SKM-1 (cell line): Measurements from ENCODE around the gene SPRR2F.
"Not testable (repeated sequence)": the region's sequence is repeated elsewhere in the genome, so short reads cannot be mapped to it uniquely, and the experiment has no call there.

ENCODE experiments used
- DNase-seq: peaks from one replicate; lab custom pipeline; 2025; ENCODE audit not compliant: unreplicated experiment; lab: John Stamatoyannopoulos, UW

Gene SPRR2F, protein sequence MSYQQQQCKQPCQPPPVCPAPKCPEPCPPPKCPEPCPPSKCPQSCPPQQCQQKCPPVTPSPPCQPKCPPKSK

DNA sequence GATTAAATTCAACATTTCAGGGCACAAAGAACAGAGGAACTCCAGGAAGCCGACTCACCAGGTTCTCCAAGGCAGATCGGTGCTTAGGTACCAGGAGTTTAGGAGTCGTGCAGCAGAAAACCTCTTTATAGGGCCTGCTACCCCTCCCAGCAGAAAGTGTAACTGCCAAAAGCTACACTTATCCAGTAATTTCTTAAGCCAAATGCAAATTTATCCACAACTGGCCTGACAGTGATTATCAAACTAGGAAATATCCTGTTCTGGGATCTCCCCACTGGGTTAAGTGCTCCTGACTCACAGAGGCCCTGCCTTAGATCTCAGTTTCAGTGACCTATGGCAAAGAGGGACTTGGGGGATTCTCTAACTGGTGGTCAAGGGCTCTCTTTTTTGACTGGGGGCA, at the start of gene SPRR2F:
TSS of gene SPRR2F (minus strand) at position 101 of the 400 bp plus-strand sequence. CDS start 783 bp downstream, outside the sequence.
- no peak for DNase-seq

DNA sequence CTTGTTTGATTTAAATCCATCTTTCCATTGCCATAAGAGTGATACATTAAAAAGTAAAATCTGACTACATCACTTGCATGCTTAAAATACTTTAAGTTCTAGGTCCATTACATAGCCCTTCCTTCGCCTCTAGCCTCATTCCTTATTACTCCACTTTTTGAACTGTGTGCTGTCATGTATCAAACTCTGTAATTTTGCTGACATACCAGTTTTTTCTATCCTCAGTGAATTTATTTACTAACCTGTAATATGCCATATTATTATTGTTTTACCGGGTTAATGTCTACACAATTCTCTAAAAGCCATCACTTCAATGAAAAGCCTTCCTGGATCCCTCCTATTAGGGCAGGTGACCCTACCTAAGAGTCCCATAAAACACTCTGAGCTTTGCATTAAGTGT, 42.2 kb upstream of the SPRR2F start:
- DNase-seq: no peak

DNA sequence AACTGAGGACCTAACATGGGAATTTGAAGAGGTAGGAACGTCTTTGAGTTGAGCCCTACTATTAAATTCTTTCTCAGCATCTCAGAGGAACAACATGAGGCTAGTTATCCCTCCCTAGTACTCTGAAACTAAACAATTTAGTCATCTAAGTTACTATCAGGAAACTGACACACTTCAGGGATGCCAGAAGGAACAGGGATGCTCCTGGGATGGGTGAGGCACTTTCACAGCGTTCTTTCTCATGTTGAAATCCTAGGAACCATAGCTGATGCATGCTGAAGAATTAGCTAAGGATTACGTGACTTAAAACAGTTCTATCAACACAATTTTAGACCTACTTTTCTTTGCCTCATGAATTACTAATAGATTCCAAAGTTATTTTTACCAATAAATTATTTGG, 39.2 kb upstream of the SPRR2F start:
- DNase-seq: no peak

DNA sequence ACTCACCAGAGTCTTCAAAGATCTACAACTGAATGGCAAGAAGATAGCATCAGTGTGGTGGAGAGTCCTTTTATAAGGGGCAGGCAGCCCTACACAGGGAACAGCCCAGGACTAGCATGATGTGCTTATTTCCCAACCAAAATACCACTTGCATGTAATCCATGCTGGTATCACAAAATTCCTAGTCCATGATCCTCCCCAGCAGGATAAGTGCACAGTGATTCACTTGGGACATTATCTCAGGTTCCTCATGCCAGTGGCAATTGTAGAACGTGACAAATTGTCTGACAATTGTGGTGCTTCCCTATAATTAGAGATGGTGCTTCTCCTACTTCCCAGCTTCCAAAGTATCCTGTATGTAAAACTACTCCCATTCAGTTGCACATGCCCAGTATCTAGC, 37.5 kb upstream of the SPRR2F start, which contains the start of gene SPRR2G:
TSS of gene SPRR2G (minus strand) at position 45 of the 400 bp plus-strand sequence. CDS start 780 bp downstream, outside the sequence.
- no peak for DNase-seq

DNA sequence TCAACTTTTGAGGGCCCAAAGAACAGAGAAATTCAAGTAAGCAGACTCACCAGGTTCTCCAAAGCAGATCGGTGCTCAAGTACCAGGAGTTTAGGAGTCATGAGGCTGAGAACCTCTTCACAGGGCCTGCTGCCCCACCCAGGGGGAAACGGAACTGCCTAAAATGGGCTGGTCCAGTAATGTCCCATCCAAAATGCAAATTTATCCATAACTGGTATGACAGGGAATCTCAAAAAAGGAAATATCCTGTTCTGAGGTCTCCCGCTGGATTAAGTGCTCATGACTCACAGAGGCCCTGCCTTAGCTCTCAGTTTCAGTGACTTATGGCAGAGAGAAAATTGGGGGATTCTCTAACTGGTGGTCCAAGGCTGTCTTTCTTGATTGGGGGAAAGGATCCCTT, 28.1 kb upstream of the SPRR2F start:
- DNase-seq: no peak

DNA sequence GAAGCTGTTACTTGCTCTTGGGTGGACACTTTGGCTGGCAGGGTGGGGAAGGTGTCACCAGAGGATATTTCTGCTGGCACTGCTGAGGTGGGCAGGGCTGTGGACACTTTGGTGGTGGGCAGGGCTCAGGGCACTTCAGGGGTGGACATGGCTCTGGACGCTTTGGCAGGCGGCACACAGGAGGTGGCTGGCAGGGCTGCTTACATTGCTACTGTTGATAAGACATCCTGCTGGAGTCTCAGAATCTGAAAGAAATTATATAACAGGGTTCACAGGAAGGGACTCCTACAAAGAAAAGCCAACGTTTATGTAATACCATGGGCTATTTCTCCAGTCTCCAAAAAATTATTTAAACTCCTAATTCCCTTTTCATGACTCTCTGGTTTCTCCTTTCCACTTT, 27.2 kb upstream of the SPRR2F start:
- DNase-seq: no peak

DNA sequence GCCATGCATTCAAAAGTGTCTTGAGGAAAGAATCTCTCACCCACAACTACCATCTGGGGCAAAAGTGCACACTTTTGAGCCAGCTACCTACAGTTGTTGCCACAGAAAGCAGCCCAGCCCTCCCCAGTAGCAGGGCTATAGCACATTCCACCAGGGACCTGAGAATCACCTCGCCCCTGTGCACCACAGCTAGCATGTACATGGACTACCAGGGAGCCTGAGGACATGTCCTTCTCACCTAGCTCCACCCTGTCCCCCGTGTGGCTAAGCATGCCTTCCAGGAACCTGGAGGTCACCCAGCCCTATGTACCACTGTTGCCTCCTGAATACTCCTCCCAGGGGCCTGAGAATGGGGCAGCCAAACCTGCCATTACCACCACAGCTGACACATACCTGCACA, 20.4 kb upstream of the SPRR2F start:
- no peak for DNase-seq

DNA sequence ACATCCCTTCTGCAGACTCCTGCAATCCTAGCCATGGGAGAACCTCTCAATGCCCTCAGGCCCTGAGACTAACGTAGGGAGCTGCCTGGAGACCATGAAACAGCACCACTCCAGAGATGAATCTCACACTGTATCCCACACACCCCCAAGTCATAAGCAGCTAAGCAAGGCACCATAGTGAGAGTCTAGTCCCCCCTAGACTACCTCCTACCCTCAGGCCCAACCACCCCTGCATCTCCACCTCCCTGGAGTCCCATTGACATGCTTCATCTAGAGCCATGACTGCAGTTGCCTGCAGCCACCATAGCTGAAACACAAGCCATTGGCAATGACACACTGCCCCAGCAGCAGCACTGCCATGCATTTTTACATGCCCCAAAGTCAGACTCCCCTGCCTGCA, 20.0 kb upstream of the SPRR2F start:
- no peak for DNase-seq

DNA sequence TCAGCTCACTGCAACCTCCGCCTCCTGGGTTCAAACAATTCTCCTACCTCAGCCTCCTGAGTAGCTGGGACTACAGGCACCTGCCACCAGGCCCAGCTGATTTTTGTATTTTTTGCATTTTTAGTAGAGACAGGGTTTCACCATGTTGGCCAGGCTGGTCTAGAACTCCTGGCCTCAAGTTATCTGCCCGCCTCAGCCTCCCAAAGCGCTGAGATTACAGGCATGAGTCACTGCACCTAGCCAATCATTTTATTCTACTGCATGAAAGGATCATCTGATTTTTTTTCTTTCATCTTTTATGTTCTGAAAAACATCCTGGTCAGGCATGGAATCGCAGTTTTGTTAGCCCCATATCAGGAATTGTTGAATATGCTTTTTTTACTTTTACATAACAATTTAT, 15.4 kb upstream of the SPRR2F start:
- DNase-seq: not testable (repeated sequence)

DNA sequence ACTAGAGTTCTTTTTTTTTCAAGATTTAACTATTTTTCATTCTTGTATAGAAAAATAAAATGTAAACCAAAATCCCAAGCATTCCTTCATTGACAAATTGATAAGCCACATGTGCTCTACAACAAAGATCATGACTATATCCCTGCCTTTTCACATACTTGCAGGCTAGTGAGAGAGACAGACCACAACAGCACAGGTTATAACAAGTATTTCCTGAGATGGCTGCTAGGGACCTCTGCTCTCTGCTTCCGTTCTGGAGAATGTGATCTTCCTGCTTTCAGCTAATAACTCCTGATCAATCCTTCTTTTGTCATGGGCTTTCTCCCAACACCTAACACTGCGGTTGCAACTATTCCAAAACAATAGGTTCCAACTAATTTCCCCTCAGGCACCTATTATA, 14.0 kb upstream of the SPRR2F start:
- DNase-seq: no peak

DNA sequence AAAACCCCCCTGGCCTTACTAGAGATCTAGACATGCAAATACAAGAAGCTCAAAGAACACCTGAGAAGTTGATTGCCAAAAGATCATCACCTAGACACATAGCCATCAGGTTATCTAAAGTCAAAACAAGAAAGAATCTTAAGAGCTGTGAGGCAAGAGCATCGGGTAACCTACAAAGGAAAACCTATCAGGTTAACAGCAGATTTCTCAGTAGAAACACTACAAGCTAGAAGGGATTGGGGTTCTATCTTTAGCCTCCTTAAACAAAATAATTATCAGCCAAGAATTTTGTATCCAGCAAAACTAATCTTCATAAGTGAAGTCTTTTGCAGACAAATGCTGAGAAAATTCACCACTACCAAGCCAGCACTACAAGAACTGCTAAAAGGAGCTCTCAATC, 12.2 kb upstream of the SPRR2F start:
- DNase-seq: no peak

DNA sequence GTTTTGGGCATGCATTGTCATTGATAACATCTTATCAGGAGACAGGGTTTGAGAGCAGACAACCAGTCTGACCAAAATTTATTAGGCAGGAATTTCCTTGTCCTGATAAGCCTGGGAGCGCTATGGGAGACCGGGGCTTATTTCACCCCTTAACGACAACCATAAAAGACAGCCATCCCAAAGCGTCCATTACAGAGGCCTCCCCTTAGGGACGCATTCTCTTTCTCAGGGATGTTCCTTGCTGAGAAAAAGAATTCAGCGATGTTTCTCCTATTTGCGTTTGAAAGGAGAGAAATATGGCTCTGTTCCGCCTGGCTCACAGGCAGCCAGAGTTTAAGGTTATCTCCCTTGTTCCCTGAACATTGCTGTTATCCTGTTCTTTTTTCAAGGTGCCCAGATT, 10.5 kb upstream of the SPRR2F start:
- DNase-seq: not testable (repeated sequence)

DNA sequence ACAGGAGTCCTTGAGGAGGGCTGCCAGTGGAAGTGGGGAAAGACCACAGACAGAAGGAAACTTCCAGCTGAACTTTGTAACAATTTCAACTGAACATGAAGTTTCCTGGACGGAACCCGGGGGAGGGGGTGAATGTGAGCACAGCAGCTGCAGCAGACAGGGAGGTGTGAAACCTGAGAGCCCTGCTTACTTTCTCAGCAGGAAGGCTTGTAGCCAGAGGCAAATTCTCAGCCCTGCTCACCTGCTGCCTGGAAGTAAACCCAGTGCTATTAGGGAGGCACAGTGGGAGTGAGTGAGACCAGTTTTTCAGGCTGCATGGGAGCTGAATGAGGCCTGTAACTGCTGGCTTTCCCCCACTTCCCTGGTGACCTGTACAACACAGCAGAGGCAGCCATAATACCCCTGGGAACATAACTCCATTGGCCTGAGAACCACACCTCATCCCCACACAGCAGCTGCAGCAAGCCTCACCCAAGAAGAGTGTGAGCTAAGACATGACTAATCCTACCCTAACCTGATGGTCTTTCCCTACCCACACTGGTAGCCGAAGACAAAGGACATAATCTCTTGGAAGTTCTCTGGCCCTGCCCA, 9.6 kb upstream of the SPRR2F start:
- DNase-seq: no peak

DNA sequence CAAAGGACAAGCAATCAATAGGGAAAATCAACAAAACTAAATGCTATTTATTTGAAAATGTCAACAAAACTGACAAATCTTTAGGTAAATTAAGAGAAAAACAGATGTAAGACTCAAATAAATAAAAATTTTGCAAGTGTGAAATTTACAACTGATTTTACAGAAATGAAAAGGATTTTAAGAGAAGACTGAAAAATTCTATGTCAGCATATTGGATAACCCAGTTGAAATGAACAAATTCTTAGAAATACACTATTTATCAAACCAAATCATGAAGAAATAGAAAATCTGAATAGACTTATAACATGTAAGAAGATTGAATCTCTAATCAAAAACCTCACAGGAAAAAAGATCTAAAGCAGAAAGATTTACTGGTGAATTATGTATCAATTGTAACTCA, 7.6 kb upstream of the SPRR2F start:
- no peak for DNase-seq

DNA sequence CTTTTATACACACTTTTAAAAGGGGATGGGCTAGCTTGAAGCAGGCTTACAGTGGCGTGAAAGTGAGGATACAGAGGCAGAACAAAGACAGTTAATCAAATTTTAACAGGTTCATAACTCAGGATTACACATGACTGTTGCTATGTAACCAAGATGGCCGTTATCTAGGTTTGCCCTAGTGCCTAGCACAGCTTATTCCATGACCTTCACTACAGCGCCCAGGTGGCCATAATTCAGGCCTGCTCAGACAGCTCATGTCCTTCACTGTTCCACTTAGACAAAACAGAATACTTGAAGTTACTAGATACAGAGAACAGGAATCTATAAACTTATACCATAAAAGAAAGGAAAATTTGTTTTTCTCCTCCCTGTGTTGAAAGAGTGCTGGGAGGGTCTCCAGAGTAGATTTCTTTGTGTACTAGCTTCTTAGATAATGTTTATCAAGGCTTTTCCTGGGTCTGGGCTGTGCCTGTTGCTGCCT, 6.2 kb upstream of the SPRR2F start:
- no peak for DNase-seq

DNA sequence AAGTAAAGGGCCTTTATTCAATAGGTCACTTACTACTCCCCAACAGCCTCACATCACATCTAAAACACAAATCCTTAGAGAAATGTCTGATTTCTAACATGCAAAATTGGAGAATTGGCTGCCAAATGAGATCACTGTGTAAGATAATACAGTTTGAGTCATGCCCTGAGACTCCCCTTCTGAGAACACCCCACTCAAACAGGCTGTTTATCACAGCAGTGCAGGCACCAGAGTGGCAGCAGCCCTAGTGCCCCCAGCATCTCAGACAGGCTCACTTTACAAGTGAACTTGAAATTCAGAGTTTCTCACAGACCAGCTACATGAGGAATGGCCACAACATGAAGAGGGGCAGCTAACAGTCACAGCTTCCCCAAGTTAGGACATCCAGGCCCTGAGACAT, 1.9 kb upstream of the SPRR2F start:
- not testable (repeated sequence) for DNase-seq

DNA sequence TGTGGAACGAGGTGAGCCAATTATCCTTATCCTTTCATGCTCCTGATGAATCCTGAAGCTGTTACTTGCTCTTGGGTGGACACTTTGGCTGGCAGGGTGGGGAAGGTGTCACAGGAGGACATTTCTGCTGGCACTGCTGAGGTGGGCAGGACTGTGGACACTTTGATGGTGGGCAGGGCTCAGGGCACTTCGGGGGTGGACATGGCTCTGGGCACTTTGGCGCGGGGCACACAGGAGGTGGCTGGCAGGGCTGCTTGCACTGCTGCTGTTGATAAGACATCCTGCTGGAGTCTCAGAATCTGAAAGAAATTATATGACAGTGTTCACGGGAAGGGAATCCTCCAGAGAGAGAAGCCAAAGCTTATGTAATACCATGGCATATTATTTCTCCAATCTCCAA, 862 bp downstream of the SPRR2F start:
- DNase-seq: not testable (repeated sequence)

DNA sequence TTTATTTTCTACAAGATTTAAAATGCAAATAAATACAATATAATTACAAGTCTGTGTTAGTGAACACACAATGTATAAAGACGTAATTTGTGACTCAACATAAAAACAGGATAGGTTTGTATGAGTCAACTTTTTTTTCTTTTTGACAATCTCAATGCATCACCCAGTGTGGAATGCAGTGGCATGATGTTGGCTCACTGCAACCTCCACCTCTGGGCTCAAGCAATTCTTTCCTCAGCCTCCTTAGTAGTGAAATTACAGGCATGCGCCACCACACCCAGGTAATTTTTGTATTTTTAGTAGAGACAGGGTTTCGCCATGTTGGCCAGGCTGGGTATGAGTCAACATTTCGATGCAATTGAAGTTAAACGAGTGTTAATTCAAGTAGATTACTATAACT, 13.1 kb downstream of the SPRR2F start:
- no peak for DNase-seq

DNA sequence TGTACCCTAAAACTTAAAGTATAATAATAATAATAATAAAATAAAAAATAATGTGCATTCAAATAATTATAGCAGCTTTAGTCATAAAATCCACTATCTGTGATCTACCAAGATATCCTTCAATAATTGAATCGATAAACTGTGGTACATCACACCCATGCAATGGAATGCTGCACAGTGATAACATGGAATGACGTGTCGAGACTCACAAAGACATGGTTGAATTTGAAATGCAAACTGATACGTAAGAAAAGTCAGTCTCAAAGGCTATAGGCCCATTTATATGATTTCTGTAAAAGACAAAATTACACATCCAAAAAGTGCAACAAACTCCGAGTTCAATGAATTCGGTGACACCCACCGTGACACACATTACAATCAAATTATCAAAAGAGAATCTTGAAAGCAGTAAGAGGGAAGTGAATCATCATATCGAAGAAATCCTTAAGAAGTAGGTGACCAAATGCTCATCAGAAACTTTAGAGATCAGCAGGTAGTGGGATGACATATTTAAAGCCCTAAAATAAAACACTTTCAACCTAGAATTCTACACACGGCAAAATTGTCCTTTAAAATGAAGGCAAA, 13.8 kb downstream of the SPRR2F start:
- DNase-seq: no peak

DNA sequence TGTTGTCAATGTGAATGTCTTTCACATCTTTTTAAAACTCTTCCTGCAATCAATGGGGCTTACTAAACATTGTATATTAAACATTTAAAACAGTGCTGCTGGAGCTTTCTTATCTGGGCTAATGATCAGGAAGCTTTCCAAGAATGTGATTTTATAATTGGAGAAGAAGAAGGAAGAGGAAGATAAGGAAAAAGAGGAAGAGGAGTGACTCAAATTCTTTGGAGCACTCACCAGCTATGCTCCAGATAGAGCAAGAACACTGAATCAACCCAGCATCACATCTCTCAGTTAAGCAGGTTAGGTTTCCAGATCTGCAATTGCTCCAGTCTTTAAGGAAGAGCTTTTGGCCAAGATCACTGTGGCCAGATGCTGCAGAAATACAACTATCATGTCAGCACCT, 17.6 kb downstream of the SPRR2F start:
- no peak for DNase-seq

DNA sequence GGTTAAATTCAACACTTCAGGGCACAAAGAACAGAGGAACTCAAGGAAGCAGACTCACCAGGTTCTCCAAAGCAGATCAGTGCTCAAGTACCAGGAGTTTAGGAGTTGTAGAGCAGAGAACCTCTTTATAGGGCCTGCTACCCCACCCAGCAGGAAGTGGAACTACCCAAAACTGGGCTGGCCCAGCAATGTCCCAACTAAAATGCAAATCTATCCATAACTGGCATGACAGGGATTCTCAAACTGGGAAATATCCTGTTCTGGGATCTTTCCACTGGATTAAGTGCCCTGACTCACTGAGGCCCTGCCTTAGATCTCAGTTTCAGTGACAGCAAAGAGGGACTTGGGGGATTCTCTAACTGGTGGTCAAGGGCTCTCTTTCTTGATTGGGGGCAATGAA, 18.9 kb downstream of the SPRR2F start, which contains the start of gene SPRR2E:
TSS of gene SPRR2E (minus strand) at position 101 of the 400 bp plus-strand sequence. CDS start 775 bp downstream, outside the sequence.
- DNase-seq: no peak

DNA sequence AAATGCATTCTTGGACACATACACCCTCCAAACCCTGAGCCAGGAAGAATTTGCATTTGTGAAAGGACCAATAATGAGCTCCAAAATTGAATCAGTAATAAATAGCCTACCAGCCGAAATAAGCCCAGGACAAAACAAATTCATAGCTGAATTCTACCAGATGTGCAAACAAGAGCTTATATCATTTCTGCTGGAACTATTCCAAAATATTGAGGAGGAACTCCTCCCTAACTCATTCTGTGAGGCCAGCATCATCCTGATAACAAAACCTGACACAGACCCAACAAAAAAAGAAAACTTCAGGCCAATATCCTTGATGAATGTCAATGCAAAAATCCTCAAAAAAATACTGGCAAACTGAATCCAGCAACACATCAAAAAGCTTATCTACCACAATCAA, 25.7 kb downstream of the SPRR2F start:
- DNase-seq: no peak

DNA sequence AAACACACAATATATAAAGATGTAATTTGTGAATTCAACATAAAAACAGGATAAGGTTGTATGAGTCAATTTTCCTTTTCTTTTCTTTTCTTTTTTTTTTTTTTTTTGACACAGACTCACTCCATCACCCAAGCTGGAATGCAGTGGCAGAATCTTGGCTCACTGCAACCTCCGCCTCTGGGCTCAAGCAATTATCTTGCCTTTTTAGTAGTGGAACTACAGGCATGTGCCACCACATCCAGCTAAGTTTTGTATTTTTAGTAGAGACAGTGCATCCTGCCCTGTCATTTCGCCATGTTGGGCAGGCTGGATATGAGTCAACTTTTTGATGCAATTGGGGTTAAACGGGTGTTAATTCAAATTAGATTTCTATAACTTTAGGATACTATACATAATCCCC, 31.6 kb downstream of the SPRR2F start:
- no peak for DNase-seq
